ENCODE results near the gene LCOR. TPM values are rescaled to one million over a fixed set of nuclear protein-coding genes. Genes with fewer than 3 reads are reported as not detected.

LCOR gene
- total RNA-seq, 4 donors from 2014 or later, result 13.0 to 36.8 (median 17.1) TPM

- no peak for TF ChIP-seq POLR2AphosphoS5 (IDR thresholded peaks at IDR 0.05)
- TF ChIP-seq POLR2A (IDR thresholded peaks at IDR 0.05), result no peak
- H3K4me3 ChIP-seq, result no peak overlapping the region
- H3K27me3 ChIP-seq, result no peaks in the 10 kb centered on the region
- peaks cover 6% of the 10 kb centered on the region for H3K4me1 ChIP-seq
- WGBS, result 95% methylated on average over 4 of the region's 4 CpGs
- peaks cover 9% of the 10 kb centered on the region for H3K36me3 ChIP-seq
- no peak for DNase-seq (ENCODE audit: low spot score in 2 of 2)
- H3K27ac ChIP-seq, result no peak overlapping the region
- H3K9me3 ChIP-seq, result no peaks in the 10 kb centered on the region
Measured at GRCh38 chr10:96857301-96858012, 25.4 kb downstream of the LCOR start.

DNA sequence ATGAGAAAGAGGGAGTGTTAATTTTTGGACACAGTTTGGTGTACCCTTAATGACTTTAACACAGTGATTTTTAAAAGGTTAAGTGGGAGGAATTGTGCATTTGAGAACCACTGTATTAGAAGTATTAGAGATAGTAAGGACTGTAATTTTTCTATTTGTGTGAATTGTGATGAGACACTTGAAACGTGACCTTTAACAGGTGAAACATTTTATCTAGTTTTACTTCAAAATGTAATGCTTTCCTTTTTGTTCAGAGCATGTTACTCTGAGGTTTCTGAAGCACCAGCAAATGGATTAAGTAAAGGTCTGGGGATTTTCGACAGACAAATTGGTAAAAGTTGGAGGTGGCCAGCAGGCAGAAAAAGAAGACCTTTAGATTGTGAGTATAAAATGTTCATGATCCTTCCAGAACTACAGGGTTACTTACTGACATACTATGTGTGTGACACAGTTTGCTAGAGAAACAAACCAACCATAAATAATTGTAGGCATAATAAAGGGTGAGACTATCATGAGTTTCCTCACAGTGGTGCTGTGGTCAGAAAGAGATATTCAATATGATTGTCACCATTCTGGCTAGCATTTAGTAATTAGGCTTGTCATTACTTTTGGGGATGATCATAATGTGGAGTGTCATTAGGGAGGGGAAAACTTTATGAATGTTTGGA is 26.1 kb downstream of the LCOR start:
- Histone ChIP-seq H3K27ac (no peak overlapping the region), H3K9me3 (no peaks in the 10 kb centered on the region), H3K4me3 (no peak overlapping the region), H3K27me3 (no peaks in the 10 kb centered on the region), H3K4me1 (peaks cover 6% of the 10 kb centered on the region), H3K36me3 (peaks cover 9% of the 10 kb centered on the region)
- WGBS, result 80% methylated on average over 2 of the region's 2 CpGs
- TF ChIP-seq, protein P1, sequence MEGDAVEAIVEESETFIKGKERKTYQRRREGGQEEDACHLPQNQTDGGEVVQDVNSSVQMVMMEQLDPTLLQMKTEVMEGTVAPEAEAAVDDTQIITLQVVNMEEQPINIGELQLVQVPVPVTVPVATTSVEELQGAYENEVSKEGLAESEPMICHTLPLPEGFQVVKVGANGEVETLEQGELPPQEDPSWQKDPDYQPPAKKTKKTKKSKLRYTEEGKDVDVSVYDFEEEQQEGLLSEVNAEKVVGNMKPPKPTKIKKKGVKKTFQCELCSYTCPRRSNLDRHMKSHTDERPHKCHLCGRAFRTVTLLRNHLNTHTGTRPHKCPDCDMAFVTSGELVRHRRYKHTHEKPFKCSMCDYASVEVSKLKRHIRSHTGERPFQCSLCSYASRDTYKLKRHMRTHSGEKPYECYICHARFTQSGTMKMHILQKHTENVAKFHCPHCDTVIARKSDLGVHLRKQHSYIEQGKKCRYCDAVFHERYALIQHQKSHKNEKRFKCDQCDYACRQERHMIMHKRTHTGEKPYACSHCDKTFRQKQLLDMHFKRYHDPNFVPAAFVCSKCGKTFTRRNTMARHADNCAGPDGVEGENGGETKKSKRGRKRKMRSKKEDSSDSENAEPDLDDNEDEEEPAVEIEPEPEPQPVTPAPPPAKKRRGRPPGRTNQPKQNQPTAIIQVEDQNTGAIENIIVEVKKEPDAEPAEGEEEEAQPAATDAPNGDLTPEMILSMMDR (IDR thresholded peaks at IDR 0.05), result no peak
- TF ChIP-seq EP300 (IDR thresholded peaks at IDR 0.05), result no peak
- TF ChIP-seq POLR2A (IDR thresholded peaks at IDR 0.05), result no peak
- TF ChIP-seq POLR2AphosphoS5 (IDR thresholded peaks at IDR 0.05), result no peak
- DNase-seq (ENCODE audit: low spot score in 2 of 2), result no peak

- Histone ChIP-seq H3K27ac (no peak overlapping the region), H3K4me1 (peaks cover 7% of the 10 kb centered on the region), H3K36me3 (peaks cover 9% of the 10 kb centered on the region), H3K27me3 (no peaks in the 10 kb centered on the region), H3K4me3 (no peak overlapping the region), H3K9me3 (no peaks in the 10 kb centered on the region)
- TF ChIP-seq POLR2A (IDR thresholded peaks at IDR 0.05) (no peak), EP300 (IDR thresholded peaks at IDR 0.05) (no peak), POLR2AphosphoS5 (IDR thresholded peaks at IDR 0.05) (no peak)
- TF ChIP-seq, protein P1 (IDR thresholded peaks at IDR 0.05), result no peak
- WGBS, result 75% methylated on average over 2 of the region's 2 CpGs
- no peak for DNase-seq (ENCODE audit: low spot score in 2 of 2)
Measured at GRCh38 chr10:96858706-96859050, 26.6 kb downstream of the LCOR start.

- H3K36me3 ChIP-seq, result peaks cover 9% of the 10 kb centered on the region
- WGBS, result 89% methylated on average over 5 of the region's 5 CpGs
- no peaks in the 10 kb centered on the region for H3K27me3 ChIP-seq
- H3K4me3 ChIP-seq, result no peak overlapping the region
- peaks cover 20% of the 10 kb centered on the region for H3K4me1 ChIP-seq
- DNase-seq (ENCODE audit: low spot score in 2 of 2), result no peak
- TF ChIP-seq, protein P1 (IDR thresholded peaks at IDR 0.05), result no peak
- no peak for TF ChIP-seq POLR2AphosphoS5 (IDR thresholded peaks at IDR 0.05)
- no peak for TF ChIP-seq EP300 (IDR thresholded peaks at IDR 0.05)
- no peak for TF ChIP-seq POLR2A (IDR thresholded peaks at IDR 0.05)
- H3K27ac ChIP-seq, result no peak overlapping the region
- no peaks in the 10 kb centered on the region for H3K9me3 ChIP-seq
Measured at GRCh38 chr10:96860631-96861277, 28.7 kb downstream of the LCOR start.

GRCh38 chr10:96863922-96864543 is 31.9 kb downstream of the LCOR start:
- no peak for DNase-seq (ENCODE audit: low spot score in 2 of 2)
- Histone ChIP-seq H3K36me3 (peaks cover 9% of the 10 kb centered on the region), H3K4me1 (peaks cover 15% of the 10 kb centered on the region), H3K9me3 (no peaks in the 10 kb centered on the region), H3K27me3 (no peaks in the 10 kb centered on the region), H3K27ac (no peak overlapping the region), H3K4me3 (no peak overlapping the region)
- TF ChIP-seq, protein P1 (IDR thresholded peaks at IDR 0.05), result no peak
- TF ChIP-seq EP300 (IDR thresholded peaks at IDR 0.05), result no peak
- no peak for TF ChIP-seq POLR2A (IDR thresholded peaks at IDR 0.05)
- TF ChIP-seq POLR2AphosphoS5 (IDR thresholded peaks at IDR 0.05), result no peak
- WGBS, result 62% methylated on average over 3 of the region's 3 CpGs

Measured in suprapubic skin (tissue), 4 donors.